ENCODE data around the gene LGALS7.
"Not testable (repeated sequence)": the region's sequence is repeated elsewhere in the genome, so short reads cannot be mapped to it uniquely, and the experiment has no call there.

LGALS7 gene

GRCh38 chr19:38809592-38810252 lies 36.4 kb upstream of the LGALS7 start:
- no peak overlapping the region for H3K27ac ChIP-seq
- no peak for TF ChIP-seq CTCF (IDR thresholded peaks at IDR 0.05; ENCODE audit: low read depth, low read length)
- no peaks in the 10 kb centered on the region for H3K9me3 ChIP-seq (ENCODE audit: severe bottlenecking)
- DNase-seq = no peak
- H3K4me3 ChIP-seq (ENCODE audit: low read depth, low read length) = no peak overlapping the region
- peaks cover 1% of the 10 kb centered on the region for H3K36me3 ChIP-seq
- H3K27me3 ChIP-seq (ENCODE audit: insufficient read depth, low read depth, severe bottlenecking) = no peaks in the 10 kb centered on the region

GRCh38 chr19:38808741-38809140 lies 35.4 kb upstream of the LGALS7 start:
- DNase-seq = no peak
- Histone ChIP-seq H3K9me3 (ENCODE audit: severe bottlenecking) (no peaks in the 10 kb centered on the region), H3K27me3 (ENCODE audit: insufficient read depth, low read depth, severe bottlenecking) (no peaks in the 10 kb centered on the region), H3K36me3 (no peaks in the 10 kb centered on the region; the same call in 1 of the 2 replicates), H3K4me3 (ENCODE audit: low read depth, low read length) (no peak overlapping the region), H3K27ac (peak overlapping the region; percentile 77)
- no peak for TF ChIP-seq CTCF (IDR thresholded peaks at IDR 0.05; ENCODE audit: low read depth, low read length)

- H3K36me3 ChIP-seq; H3K9me3 ChIP-seq (ENCODE audit: severe bottlenecking); H3K4me3 ChIP-seq (ENCODE audit: low read depth, low read length); H3K27me3 ChIP-seq (ENCODE audit: insufficient read depth, low read depth, severe bottlenecking): not testable (repeated sequence)
- peak overlapping the region; percentile 77 for H3K27ac ChIP-seq
- DNase-seq = peak; percentile 61
Observed at GRCh38 chr19:38807374-38808098, 34.2 kb upstream of the LGALS7 start.

GRCh38 chr19:38806371-38806770 lies 33.1 kb upstream of the LGALS7 start:
- peak; percentile 30 for DNase-seq
- no peaks in the 10 kb centered on the region for H3K9me3 ChIP-seq (ENCODE audit: severe bottlenecking)
- TF ChIP-seq CTCF (IDR thresholded peaks at IDR 0.05; ENCODE audit: low read depth, low read length) = no peak
- H3K27ac ChIP-seq = no peak overlapping the region
- H3K4me3 ChIP-seq (ENCODE audit: low read depth, low read length) = no peak overlapping the region
- no peaks in the 10 kb centered on the region for H3K27me3 ChIP-seq (ENCODE audit: insufficient read depth, low read depth, severe bottlenecking)
- H3K36me3 ChIP-seq = no peaks in the 10 kb centered on the region

GRCh38 chr19:38805180-38805579 lies 31.9 kb upstream of the LGALS7 start:
- no peak for TF ChIP-seq CTCF (IDR thresholded peaks at IDR 0.05; ENCODE audit: low read depth, low read length)
- no peaks in the 10 kb centered on the region for H3K9me3 ChIP-seq (ENCODE audit: severe bottlenecking)
- H3K27ac ChIP-seq = no peak overlapping the region
- H3K4me3 ChIP-seq (ENCODE audit: low read depth, low read length) = no peak overlapping the region
- no peaks in the 10 kb centered on the region for H3K27me3 ChIP-seq (ENCODE audit: insufficient read depth, low read depth, severe bottlenecking)
- H3K36me3 ChIP-seq = no peaks in the 10 kb centered on the region
- no peak for DNase-seq

GRCh38 chr19:38803543-38803942 lies 30.2 kb upstream of the LGALS7 start:
- Histone ChIP-seq H3K27me3 (ENCODE audit: insufficient read depth, low read depth, severe bottlenecking) (no peaks in the 10 kb centered on the region), H3K4me3 (ENCODE audit: low read depth, low read length) (no peak overlapping the region), H3K9me3 (ENCODE audit: severe bottlenecking) (no peaks in the 10 kb centered on the region), H3K36me3 (no peaks in the 10 kb centered on the region), H3K27ac (no peak overlapping the region)
- DNase-seq = no peak
- no peak for TF ChIP-seq CTCF (IDR thresholded peaks at IDR 0.05; ENCODE audit: low read depth, low read length)
